ENCODE results near the gene DUSP28.
A peak's percentile ranks its signal among the peaks of the same experiment; 100 is the strongest.
"Not testable (repeated sequence)": the region's sequence is repeated elsewhere in the genome, so short reads cannot be mapped to it uniquely, and the experiment has no call there.

Gene DUSP28, protein sequence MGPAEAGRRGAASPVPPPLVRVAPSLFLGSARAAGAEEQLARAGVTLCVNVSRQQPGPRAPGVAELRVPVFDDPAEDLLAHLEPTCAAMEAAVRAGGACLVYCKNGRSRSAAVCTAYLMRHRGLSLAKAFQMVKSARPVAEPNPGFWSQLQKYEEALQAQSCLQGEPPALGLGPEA

DNA sequence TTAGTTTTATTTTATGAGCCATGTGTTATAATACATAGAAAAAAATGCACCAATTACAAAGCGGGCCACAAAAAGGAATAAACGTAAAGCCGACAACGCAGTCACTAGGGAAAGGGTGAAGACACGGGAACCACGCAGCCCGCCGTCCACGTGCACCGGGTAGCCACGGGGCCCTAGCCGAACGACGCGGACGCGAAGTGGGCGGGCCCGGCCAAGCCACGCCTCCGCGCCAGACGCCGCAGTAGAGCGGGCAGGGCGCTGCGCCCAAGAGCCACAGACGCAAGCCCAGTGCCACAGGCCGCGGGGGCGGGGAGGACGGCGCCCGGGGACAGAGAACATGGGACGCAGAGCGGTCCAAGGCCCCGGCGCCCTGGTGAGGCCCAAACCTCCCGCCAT lies at the start of gene DUSP28:
Gene DUSP28 (plus strand): TSS at position 274 of the 396 bp plus-strand sequence. CDS start 328 bp downstream, outside the sequence.
- peak; percentile 92 for DNase-seq

DNA sequence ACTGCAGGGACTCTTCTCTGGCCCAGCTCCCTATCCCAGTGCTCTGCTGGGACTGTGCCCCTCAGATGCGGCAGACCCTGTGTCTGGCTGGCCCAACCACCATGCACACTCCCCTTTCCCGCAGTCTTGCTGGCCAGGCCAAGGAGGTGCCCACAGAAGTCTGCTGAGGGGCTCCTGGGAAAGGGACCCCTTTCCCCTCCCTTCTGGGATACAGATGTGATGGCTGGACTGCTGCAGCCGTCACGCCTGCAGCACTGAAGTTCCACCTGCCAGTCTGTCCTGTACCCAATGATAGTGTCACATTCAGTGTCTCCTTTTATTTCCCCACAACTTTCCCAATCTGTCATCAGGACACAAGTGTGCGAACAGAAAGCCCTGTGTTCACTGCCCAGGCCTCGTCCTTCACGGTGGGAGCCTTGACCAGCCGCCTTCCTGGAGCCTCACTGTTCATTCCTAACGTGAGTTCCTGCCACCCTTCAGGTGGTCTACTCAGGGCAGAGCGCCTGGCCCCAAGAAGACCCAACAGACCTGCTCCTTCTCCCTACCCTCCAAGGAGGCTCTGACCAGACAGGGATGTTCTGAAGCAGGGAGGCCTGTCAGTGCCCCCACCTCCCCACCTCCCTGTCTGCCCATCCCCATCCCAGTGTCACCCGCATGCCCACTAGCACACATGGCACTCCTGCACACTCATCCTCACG lies 49.5 kb upstream of the DUSP28 start:
- no peak for DNase-seq

- no peak for DNase-seq
Measured at GRCh38 chr2:240511351-240512108, 48.6 kb upstream of the DUSP28 start.

DNA sequence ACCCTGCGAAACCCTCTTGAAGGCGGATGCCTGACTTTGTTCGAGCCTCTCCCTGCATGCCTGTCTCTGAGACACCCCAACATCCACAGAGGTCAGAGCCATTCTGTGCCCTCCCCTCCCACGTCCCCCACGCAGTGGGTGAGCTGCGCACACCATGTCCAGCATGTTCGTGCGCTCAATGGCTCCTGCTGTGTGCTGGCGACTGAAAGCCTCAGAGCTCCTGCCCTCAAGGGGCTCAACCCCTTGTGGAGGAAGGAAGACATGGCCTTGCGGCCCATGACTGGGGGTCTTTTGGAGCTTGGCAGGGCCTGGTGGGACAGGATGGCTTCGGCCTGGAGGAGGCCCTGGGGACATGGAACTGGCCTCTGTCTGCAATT lies 48.1 kb upstream of the DUSP28 start:
- no peak for DNase-seq

- no peak for DNase-seq
Measured at GRCh38 chr2:240512666-240513535, 47.3 kb upstream of the DUSP28 start.

- DNase-seq, result peak; percentile 86
Measured at GRCh38 chr2:240513549-240514287, 46.4 kb upstream of the DUSP28 start.

DNA sequence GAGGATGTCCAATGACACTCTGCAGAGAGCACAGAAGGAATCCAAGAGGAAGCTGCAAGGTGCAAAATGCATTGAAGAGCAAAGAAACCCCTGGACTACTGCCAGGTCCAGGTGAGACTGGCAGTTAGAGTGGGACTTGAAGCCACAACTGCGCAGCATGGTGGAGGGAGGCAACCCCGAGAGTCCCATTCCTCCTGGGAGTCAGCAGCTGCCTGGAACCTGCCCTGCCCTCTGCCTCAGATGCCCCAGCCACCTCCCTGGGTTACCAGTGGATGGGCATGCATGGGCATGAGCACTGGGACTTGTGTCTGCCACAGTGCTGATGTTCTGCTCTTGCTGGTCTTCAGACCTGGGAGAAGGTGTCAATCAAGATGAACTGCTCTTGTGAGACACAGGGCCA lies 45.5 kb upstream of the DUSP28 start:
- no peak for DNase-seq

DNA sequence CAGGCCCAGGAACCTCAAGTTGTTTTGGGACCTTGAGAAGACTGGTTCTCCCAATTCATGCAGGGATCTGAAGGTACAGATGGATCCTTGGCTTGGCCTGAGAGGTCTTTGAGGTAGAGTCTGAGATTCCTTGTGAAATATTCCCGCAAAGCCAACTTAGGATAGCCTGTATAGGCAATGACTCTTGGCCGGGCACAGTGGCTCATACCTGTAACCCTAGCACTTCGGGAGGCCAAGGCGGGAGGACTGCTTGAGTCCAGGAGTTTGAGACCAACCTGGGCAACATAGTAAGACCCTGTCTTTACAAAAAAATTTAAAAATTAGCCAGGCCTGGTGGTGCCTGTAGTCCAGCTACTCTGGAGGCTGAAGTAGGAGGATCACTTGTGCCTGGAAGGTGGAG lies 42.8 kb upstream of the DUSP28 start:
- DNase-seq, result no peak

GRCh38 chr2:240518981-240519380 lies 41.2 kb upstream of the DUSP28 start:
- DNase-seq, result no peak

- DNase-seq, result no peak
Measured at GRCh38 chr2:240519396-240520129, 40.6 kb upstream of the DUSP28 start.

DNA sequence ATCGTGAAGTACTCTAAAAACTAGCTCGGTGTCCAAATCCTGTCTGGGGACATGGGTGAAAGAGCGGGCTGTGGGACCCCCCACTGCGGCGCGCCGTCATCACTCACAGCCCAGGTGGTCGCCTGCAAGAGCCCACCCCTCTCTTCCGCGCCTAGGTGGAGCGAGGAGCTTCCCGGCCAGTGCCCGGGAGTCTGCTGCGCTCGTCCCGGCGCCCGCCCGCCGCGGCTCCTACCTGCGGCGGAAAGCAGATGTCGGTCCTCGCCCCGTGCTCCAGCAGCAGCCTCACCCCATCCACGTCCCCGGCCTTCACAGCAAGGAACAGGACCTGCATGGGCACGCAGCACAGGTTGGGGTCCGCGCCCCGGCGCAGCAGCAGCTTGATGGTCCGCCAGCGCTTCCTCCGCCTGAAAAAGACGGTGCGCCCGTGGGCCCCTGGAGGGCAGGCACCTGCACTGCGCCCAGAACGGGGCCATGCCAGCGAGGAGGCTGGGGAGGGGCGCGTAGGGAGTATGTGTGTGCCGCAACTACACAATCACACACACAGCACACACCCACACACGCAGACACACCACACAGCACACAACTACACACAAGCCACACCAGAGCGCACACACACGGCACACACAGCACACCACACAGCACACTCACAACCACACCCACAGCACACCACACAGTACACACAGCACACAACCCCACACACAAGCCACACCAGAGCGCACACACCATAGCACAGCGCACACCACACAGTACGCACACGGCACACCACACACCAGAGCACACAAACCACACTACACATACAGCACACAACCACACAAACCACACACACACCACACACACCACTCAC lies 39.8 kb upstream of the DUSP28 start:
- DNase-seq, result no peak

- no peak for DNase-seq
Measured at GRCh38 chr2:240520974-240521350, 39.2 kb upstream of the DUSP28 start.

DNA sequence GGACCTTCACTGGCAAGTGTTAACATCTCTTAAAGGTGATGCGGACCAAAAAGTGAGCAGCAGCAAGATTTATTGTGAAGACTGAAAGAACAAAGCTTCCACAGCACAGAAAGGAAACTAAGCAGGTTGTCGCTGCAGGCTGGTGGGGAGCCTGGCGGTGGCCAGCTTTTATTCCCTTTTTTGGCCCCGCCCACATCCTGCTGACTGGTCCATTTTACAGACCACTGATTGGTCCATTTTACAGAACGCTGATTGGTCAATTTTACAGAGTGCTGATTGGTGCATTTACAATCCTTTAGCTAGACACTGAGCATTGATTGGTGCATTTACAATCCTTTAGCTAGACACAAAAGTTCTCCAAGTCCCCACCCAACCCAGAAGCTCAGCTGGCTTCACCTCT lies 38.3 kb upstream of the DUSP28 start:
- DNase-seq, result not testable (repeated sequence)

DNA sequence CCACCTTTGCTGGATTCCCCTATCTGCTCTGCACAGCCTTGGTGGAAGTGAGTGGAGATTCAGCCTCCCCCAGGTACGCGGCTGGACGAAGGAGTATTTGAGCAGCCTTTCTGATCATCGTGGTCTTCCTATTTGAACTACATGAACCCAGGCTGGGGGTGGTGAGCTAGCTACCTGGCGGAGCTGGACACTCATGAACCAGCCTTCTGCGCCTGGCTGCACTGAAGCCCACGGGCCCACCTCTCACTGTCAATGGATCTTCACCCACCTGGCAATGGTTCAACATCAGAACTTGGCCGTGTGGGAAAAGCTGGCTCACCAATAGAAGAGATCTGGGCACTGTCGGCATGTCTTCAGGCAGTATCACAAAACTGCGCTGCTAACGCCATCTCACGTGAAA lies 37.8 kb upstream of the DUSP28 start:
- no peak for DNase-seq

DNA sequence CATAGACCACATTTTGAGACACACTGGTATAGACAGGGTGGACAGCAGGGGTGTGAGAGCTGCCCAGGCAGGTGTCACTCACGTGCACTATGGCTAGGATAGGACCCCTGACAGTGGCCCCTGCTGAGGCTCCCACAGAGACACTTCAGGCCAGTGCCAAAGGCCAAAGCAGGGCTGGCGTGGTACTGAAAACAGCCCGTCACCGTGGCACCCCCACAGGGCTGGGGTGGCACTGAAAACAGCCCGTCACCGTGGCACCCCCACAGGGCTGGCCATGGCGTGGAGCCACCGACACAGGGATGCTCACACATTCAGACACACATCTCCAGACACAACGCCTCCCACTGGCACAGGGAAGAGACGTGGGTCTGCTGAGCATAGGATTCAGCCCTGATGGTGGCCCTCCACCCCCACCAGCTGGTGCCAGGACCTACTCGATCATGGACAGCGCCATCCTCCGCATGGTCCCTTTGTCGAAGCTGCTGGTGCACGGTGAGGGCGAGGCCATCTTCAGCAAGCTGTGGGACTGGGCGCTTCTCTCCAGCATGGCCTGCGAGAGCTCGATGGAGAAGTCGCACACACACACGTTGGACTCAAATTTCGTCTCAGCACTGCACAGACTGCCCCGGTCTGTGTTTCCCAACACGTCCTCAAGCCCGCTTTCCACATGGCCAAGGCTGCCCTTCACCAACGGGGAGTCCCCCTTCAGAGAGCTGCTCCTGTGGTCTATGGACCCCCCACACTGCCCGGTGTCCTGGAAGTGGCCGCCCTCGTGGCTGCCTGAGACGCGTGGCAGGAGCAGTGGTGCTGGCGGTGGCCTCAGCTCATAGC lies 36.5 kb upstream of the DUSP28 start:
- DNase-seq, result no peak

- no peak for DNase-seq
Measured at GRCh38 chr2:240524963-240525718, 35.0 kb upstream of the DUSP28 start.

DNA sequence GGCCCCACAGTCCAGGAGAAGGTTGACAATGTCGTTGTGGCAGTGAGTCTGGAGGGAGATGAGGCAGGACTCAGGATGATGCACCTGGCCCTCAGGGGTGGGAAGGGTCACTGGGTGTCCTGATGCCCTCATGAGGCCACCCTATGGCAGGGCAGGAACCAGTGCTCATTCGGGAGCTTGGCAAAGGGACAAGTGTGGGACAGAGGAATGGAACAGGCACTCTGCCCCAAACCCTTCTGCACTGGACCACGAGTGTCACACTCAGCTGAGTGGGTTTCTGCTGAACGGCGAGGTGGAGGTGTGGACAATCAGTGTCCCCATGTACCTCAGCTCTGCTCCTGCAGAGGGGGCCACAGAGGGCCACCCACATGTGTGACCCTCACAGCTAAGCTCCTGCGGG lies 34.4 kb upstream of the DUSP28 start:
- no peak for DNase-seq

GRCh38 chr2:240526521-240526920 lies 33.6 kb upstream of the DUSP28 start:
- DNase-seq, result no peak

DNA sequence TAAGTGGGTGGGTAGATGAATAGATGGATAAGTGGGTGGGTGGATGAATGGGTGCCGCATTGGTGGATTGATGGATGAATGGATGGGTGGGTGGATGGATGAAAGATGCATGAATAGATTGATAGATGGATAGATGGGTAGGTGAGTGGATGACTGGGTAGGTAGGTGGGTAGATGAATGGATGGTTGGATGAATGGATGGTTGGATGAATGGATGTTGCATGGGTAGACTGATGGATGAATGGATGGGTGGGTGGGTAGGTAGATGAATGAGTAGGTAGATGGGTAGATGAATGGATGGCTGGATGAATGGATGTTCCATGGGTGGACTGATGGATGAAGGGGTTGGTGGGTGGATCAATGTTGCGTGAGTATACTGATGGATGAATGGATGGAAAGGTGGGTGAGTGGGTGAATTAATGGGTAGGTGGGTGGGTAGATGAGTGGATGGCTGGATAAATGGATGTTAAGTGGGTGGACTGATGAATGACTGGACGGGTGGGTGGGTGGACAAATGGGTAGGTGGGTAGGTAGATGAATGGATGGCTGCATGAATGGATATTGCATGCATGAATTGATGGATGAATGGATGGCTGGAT lies 32.9 kb upstream of the DUSP28 start:
- DNase-seq, result no peak

Measured in activated naive CD4-positive, alpha-beta T cell treated with Interleukin-2 at 50 U/mL for 16 hours (primary cell).